Upper lobe of right lung (tissue), 1 donor: Measurements from ENCODE around the gene ESPN. TPM values are rescaled to one million over a fixed set of nuclear protein-coding genes. Genes with fewer than 3 reads are reported as not detected.

ENCODE experiments used
- ATAC-seq: fragments of 200-7000 bp; cut with Tn5 transposase; one replicate; pipeline ENCODE4 v1.9.1; 2020; ENCODE audit warnings: mild to moderate bottlenecking, moderate library complexity
- DNase-seq: peaks from one replicate; pipeline ENCODE4 v3.0.0-alpha.2; 2020
- H3K27ac ChIP-seq: fragments of 200-600 bp; one replicate; pipeline ENCODE4 v1.8.0; 2022
- H3K27me3 ChIP-seq: fragments of 200-600 bp; one replicate; pipeline ENCODE4 v1.8.0; 2022; ENCODE audit warnings: mild to moderate bottlenecking
- H3K36me3 ChIP-seq: fragments of 200-600 bp; one replicate; pipeline ENCODE4 v1.8.0; 2022
- H3K4me1 ChIP-seq: fragments of 200-600 bp; one replicate; pipeline ENCODE4 v1.8.0; 2022
- H3K4me3 ChIP-seq: fragments of 200-600 bp; one replicate; pipeline ENCODE4 v1.8.0; 2022; ENCODE audit warnings: mild to moderate bottlenecking
- H3K9me3 ChIP-seq: fragments of 200-600 bp; one replicate; pipeline ENCODE4 v1.8.0; 2022
- intact Hi-C: fragments of 100-400 bp; cut with DNase I; formaldehyde crosslinking; loops from one replicate; pipeline ENCODE4 v1.11.0; 2022
- total RNA-seq: library from RNA; stranded (reverse); fragmentation: NEBNext Ultra II Directional; extraction: Animal tissue kit (Norgen Biotek cat#: 25700); gene quantifications from one replicate; pipeline ENCODE4 v1.2.1, GENCODE V29; 2021
- TF ChIP-seq, protein P1 (sequence below): fragments of 200-600 bp; IDR thresholded peaks from one replicate; pipeline ENCODE4 v1.8.0; 2022; ENCODE audit warnings: antibody characterized with exemption
- donor health status: DM: no; HTN: yes; CAD: no; lungs with severe emphysema.

ESPN gene
- total RNA-seq, 1 donor from 2014 or later: 4.3 TPM

DNA sequence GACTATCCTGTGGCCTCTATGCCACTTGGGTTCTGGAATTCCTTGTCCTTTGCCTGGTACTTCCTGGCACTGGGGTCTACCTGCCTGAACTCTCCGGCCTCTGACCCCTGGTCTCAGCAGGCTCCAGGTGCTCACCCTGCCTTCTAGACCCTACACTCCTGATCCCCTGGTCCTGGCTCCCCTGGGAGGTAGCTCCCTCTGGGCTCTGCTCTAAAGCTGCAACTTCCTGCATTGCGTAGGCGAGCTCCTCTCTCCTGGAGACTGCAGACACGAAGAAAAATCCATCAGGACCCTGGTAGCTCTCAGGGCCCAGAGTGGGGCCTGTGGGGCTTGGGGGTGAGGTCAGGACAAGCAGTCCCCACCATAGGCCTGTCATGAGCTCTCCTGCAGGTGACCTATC lies 74.7 kb downstream of the ESPN start:
- Histone ChIP-seq H3K27me3 (no peaks in the 10 kb centered on the region), H3K4me1 (peaks cover 33% of the 10 kb centered on the region), H3K4me3 (no peak overlapping the region), H3K36me3 (no peaks in the 10 kb centered on the region), H3K27ac (no peak overlapping the region), H3K9me3 (no peaks in the 10 kb centered on the region)
- DNase-seq (no peak), ATAC-seq (no peak)
- intact Hi-C loops: no loop called here
- TF ChIP-seq, protein P1, sequence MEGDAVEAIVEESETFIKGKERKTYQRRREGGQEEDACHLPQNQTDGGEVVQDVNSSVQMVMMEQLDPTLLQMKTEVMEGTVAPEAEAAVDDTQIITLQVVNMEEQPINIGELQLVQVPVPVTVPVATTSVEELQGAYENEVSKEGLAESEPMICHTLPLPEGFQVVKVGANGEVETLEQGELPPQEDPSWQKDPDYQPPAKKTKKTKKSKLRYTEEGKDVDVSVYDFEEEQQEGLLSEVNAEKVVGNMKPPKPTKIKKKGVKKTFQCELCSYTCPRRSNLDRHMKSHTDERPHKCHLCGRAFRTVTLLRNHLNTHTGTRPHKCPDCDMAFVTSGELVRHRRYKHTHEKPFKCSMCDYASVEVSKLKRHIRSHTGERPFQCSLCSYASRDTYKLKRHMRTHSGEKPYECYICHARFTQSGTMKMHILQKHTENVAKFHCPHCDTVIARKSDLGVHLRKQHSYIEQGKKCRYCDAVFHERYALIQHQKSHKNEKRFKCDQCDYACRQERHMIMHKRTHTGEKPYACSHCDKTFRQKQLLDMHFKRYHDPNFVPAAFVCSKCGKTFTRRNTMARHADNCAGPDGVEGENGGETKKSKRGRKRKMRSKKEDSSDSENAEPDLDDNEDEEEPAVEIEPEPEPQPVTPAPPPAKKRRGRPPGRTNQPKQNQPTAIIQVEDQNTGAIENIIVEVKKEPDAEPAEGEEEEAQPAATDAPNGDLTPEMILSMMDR: no peak

DNA sequence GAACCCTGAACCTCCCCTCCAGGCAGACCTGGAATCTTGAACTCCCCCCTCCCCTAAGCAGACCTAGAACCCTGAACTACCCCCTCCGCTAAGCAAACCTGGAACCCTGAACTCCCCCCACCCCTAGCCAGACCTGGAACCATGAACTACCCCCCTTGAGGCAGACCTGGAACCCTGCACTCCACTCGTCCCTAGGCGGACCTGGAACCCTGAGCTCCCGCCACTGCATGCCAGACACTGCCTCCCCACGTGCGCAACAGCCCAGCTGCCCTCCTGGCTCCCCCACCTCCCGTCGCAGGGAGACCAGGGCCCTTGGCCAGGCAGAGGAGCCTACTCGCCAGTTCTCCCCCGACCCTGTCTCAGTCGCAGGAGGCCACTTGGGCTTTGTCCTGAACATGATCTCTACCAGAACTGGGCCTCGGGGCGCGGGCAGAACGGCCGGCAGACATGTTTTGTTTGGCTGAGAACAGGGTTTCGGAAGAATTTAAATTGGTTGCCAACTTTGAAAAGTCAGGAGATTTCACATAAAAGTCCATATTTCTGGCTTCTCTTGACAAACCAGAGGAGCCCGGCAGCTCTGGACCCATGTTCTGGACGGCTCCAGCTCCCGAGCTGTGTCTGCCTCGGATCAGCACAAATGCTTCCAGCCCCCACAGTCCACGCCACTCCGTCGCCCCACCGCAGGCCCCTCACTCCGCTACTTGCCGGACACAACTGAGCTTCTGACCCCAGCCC lies 76.1 kb downstream of the ESPN start:
- no peaks in the 10 kb centered on the region for H3K36me3 ChIP-seq
- no peak for ATAC-seq
- DNase-seq: no peak
- no peak overlapping the region for H3K4me3 ChIP-seq
- H3K27ac ChIP-seq: no peak overlapping the region
- no peaks in the 10 kb centered on the region for H3K27me3 ChIP-seq
- H3K4me1 ChIP-seq: peaks cover 33% of the 10 kb centered on the region
- H3K9me3 ChIP-seq: no peaks in the 10 kb centered on the region
- intact Hi-C loops: no loop called here
- TF ChIP-seq, protein P1: no peak

DNA sequence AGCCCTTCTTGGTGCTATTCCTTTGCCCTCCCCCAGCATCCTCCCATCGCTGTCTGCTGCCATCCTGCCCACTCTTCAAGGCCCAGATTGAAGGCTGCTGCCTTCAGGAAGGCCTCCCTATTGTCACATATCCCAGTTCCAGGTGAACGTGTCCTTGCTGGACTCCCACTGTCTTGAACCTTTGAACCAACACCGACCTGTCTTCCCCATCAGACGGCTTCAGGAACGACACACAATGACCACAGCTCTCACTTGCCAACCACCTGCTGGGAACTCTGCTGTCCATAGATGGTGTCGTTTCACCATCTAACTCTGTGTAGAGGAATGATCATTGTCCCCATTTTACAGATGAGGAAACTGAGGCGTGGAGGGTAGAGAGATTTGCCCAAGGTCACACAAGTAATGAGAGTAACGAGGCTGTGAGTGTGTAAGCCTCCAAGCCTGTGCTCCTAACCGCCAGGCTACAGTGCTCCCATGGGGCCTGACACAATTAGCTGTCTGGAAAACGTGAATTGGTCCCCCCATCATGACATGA lies 76.8 kb downstream of the ESPN start:
- intact Hi-C loops: no loop called here
- TF ChIP-seq, protein P1: no peak
- Histone ChIP-seq H3K36me3 (no peaks in the 10 kb centered on the region), H3K4me1 (peaks cover 31% of the 10 kb centered on the region), H3K9me3 (no peaks in the 10 kb centered on the region), H3K4me3 (no peak overlapping the region), H3K27me3 (no peaks in the 10 kb centered on the region), H3K27ac (no peak overlapping the region)
- ATAC-seq: no peak
- no peak for DNase-seq

DNA sequence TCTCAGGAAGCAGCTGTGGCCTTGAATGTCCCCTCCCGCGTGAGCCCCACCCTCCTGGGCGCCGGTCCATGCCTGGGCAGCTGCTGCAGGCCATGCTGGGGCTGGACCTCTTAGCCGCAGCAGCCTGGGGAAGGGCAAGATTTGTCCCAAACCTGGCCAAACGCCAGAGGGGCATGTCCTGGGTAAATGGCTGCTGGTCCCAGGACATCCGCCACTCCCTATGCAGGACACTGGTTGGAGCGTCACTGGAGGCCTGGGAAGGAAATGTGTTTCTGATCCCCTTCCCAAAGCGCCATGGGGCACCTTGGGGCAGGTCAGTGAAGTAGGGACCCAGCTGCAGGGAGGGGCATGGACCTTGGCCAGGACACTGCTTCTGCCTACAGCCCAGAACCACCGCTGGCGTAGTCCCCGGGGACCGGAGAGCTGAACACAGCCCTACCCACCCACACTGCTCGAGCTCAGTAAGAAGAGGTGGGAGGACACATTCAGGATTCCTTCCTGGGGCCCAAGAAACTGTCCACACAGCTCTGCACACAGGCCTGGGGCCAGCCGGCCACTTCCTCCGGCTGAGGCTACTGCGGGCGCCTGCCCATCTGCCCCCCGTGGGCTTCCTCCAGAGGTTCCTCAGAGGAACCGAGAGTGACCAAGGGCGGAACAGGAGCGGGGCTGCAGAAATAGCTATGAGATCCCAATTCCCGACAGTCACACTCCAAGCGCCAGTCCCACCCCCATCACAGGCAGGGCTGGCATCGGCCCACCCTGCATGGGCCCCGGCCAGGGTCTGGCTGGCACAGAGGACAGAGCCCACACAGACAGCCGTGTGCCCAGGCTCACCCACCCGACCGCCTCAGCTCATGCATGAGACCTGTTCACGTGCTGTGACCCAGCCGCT lies 77.7 kb downstream of the ESPN start:
- intact Hi-C loops: no loop called here
- TF ChIP-seq, protein P1: no peak
- Histone ChIP-seq H3K27ac (peak overlapping the region; percentile 36), H3K36me3 (no peaks in the 10 kb centered on the region), H3K9me3 (no peaks in the 10 kb centered on the region), H3K27me3 (no peaks in the 10 kb centered on the region), H3K4me3 (no peak overlapping the region), H3K4me1 (peaks cover 24% of the 10 kb centered on the region)
- DNase-seq (no peak), ATAC-seq (peak; percentile 56)

DNA sequence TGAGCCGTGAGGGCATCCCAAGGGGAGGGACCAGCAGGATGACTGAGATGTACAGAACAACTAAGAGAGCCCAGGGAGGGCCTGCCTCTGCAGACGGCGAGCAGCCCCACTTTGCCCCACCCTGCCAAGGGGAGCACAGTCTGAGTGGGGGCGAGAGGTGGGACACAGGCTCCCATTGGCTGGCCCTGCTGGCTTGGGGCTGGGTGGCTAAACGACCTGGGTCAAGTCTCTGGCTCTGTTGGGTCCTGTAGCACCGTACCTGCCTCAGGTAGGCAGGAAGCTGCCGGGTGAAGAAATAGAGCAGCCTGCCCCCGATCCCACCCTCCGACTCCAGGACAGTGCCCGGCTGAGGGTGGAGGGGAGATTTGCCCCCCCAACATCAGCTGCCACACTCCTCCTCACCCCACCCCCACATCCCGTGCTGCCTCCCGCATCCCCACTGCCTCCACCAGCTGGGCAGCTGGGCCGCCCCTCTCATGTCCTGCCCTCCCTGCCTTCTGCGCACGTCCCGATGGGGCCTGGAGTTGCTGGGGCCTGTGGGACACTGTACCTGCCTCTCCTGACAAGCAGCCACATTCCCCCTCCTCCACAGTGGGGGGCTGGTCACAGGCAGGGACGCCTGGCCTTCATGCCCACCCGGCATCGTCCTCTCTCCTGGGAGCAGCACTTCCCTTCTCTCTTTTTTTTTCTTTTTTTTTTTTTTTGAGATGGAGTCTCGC lies 79.5 kb downstream of the ESPN start:
- no peak overlapping the region for H3K4me3 ChIP-seq
- DNase-seq (no peak), ATAC-seq (no peak)
- intact Hi-C loops: no loop called here
- peaks cover 21% of the 10 kb centered on the region for H3K4me1 ChIP-seq
- TF ChIP-seq, protein P1: no peak
- H3K9me3 ChIP-seq: no peaks in the 10 kb centered on the region
- H3K27me3 ChIP-seq: no peaks in the 10 kb centered on the region
- no peak overlapping the region for H3K27ac ChIP-seq
- no peaks in the 10 kb centered on the region for H3K36me3 ChIP-seq
